IMR-90 (cell line): ENCODE data around the gene GYS1. TPM values are rescaled to one million over a fixed set of nuclear protein-coding genes. Genes with fewer than 3 reads are reported as not detected.

Experiments used
- ATAC-seq: fragments of 200-7000 bp; cut with Tn5 transposase; 2 replicates; pipeline ENCODE4 v1.9.1; 2020; ENCODE audit warnings: low read depth, mild to moderate bottlenecking, moderate library complexity
- BruUV-seq: library from RNA; stranded (reverse); fragments of 400-500 nt; replicated peaks from 2 replicates; lab custom pipeline; 2021; lab: Mats Ljungman, UMichigan
- CTCF ChIA-PET: fragments of 300-600 bp; formaldehyde crosslinking; extraction: SDS; loops from one replicate; lab custom pipeline; 2021; ENCODE audit warnings: antibody characterized with exemption; lab: Yijun Ruan, JAX
- POLR2A ChIA-PET: fragments of 300-600 bp; sonication (Branson Sonifier 250); formaldehyde crosslinking; loops from one replicate; lab custom pipeline; 2022; ENCODE audit warnings: antibody characterized with exemption; ENCODE audit not compliant: unreplicated experiment; lab: Charles Lee
- DNase-seq: peaks from one replicate; pipeline ENCODE4 v3.0.0; 2013
- H2AFZ ChIP-seq: replicated peaks from 2 replicates; pipeline ENCODE3; 2013; ENCODE audit warnings: low read length, mild to moderate bottlenecking; ENCODE audit not compliant: poor library complexity
- H2AK5ac ChIP-seq: 2 replicates; pipeline ENCODE4 v1.6.1; 2013; ENCODE audit warnings: low read depth, low read length, inconsistent platforms
- H2AK9ac ChIP-seq: replicated peaks from 2 replicates; pipeline ENCODE3; 2013; ENCODE audit warnings: mild to moderate bottlenecking, low read depth, low read length, moderate library complexity; ENCODE audit not compliant: poor library complexity
- H2BK120ac ChIP-seq: 2 replicates; pipeline ENCODE4 v1.6.1; 2013; ENCODE audit warnings: low read depth, low read length, inconsistent platforms
- H2BK15ac ChIP-seq: 3 replicates; pipeline ENCODE4 v1.6.1; 2013; ENCODE audit warnings: low read depth, low read length, inconsistent platforms
- H2BK20ac ChIP-seq: 2 replicates; pipeline ENCODE4 v1.6.1; 2013; ENCODE audit warnings: low read depth, mild to moderate bottlenecking, inconsistent platforms, low read length, moderate library complexity
- H2BK5ac ChIP-seq: 2 replicates; pipeline ENCODE4 v1.6.1; 2013; ENCODE audit warnings: mild to moderate bottlenecking, low read depth, low read length, inconsistent platforms; ENCODE audit not compliant: poor library complexity, severe bottlenecking
- H3K14ac ChIP-seq: replicated peaks from 2 replicates; pipeline ENCODE4 v1.6.1; 2013; ENCODE audit warnings: low read depth, low read length, inconsistent platforms
- H3K18ac ChIP-seq: 2 replicates; pipeline ENCODE4 v1.6.1; 2013; ENCODE audit warnings: low read depth, low read length, control low read depth
- H3K23ac ChIP-seq: 2 replicates; pipeline ENCODE4 v1.6.1; 2013; ENCODE audit warnings: low read depth, low read length, inconsistent platforms
- H3K27ac ChIP-seq: 2 replicates; pipeline ENCODE4 v1.5.1; 2013; ENCODE audit warnings: mild to moderate bottlenecking, control low read depth, low read length; ENCODE audit not compliant: insufficient read depth
- H3K27me3 ChIP-seq: 2 replicates; pipeline ENCODE4 v1.6.1; 2013; ENCODE audit warnings: low read length; ENCODE audit not compliant: control insufficient read depth, insufficient read depth
- H3K36me3 ChIP-seq: 2 replicates; pipeline ENCODE4 v1.6.1; 2013; ENCODE audit warnings: low read length, mixed read lengths; ENCODE audit not compliant: control insufficient read depth, insufficient read depth
- H3K4ac ChIP-seq: 2 replicates; pipeline ENCODE4 v1.6.1; 2013; ENCODE audit warnings: low read depth, low read length, inconsistent platforms
- H3K4me1 ChIP-seq: 2 replicates; pipeline ENCODE4 v1.6.1; 2013; ENCODE audit warnings: low read length, mixed read lengths; ENCODE audit not compliant: control insufficient read depth, insufficient read depth
- H3K4me2 ChIP-seq: 2 replicates; pipeline ENCODE4 v1.6.1; 2013; ENCODE audit warnings: low read depth, mild to moderate bottlenecking, control low read depth, low read length, moderate library complexity
- H3K4me3 ChIP-seq: 2 replicates; pipeline ENCODE4 v1.5.1; 2013; ENCODE audit warnings: low read depth, mild to moderate bottlenecking, control low read depth, low read length, moderate library complexity; ENCODE audit not compliant: insufficient read depth
- H3K56ac ChIP-seq: 2 replicates; pipeline ENCODE4 v1.6.1; 2013; ENCODE audit warnings: low read length, inconsistent platforms; ENCODE audit not compliant: insufficient read depth; ENCODE audit errors: extremely low read depth
- H3K79me1 ChIP-seq, 2 experiments: 2 replicates each; pipeline ENCODE4 v1.6.1; 2013; ENCODE audit warnings: low read length in 2 of 2, inconsistent platforms in 1 of 2, low read depth in 1 of 2
- H3K9ac ChIP-seq: 2 replicates; pipeline ENCODE4 v1.6.1; 2013; ENCODE audit warnings: low read depth, low read length, control low read depth
- H3K9me1 ChIP-seq: 2 replicates; pipeline ENCODE4 v1.6.1; 2013; ENCODE audit warnings: low read length, inconsistent platforms; ENCODE audit not compliant: insufficient read depth
- H3K9me3 ChIP-seq: 2 replicates; pipeline ENCODE4 v1.6.1; 2013; ENCODE audit warnings: low read length; ENCODE audit not compliant: control insufficient read depth, insufficient read depth
- H4K20me1 ChIP-seq: 2 replicates; pipeline ENCODE4 v1.6.1; 2013; ENCODE audit warnings: low read length, inconsistent platforms; ENCODE audit not compliant: insufficient read depth
- H4K5ac ChIP-seq: 2 replicates; pipeline ENCODE4 v1.6.1; 2013; ENCODE audit warnings: mild to moderate bottlenecking, low read depth, low read length, control low read depth
- H4K8ac ChIP-seq, 2 experiments: 2 replicates each; pipeline ENCODE4 v1.6.1; 2013; ENCODE audit warnings: low read depth in 2 of 2, low read length in 2 of 2, control low read depth in 1 of 2, inconsistent platforms in 1 of 2
- H4K91ac ChIP-seq: 2 replicates; pipeline ENCODE4 v1.6.1; 2013; ENCODE audit warnings: low read depth, low read length, inconsistent platforms; ENCODE audit not compliant: insufficient read depth
- BHLHE40 ChIP-seq: fragments of 150-350 bp; IDR thresholded peaks from 2 replicates; pipeline ENCODE4 v1.6.1; 2016; ENCODE audit warnings: mild to moderate bottlenecking, low read depth, low read length
- CEBPB ChIP-seq: IDR thresholded peaks from 2 replicates; pipeline ENCODE4 v1.6.1; 2012; ENCODE audit warnings: low read depth, low read length, improper control_type of control experiment
- CHD1 ChIP-seq: IDR thresholded peaks from 2 replicates; pipeline ENCODE4 v1.6.1; 2012; ENCODE audit warnings: low read depth, low read length, improper control_type of control experiment
- CTCF ChIP-seq: conservative IDR thresholded peaks from 2 replicates; pipeline ENCODE4 v1.5.1; 2012; ENCODE audit warnings: mild to moderate bottlenecking, low read depth, low read length, improper control_type of control experiment
- FOS ChIP-seq: fragments of 150-350 bp; IDR thresholded peaks from 2 replicates; pipeline ENCODE4 v1.6.1; 2016; ENCODE audit warnings: low read depth, low read length
- MAFK ChIP-seq: IDR thresholded peaks from 2 replicates; pipeline ENCODE4 v1.6.1; 2012; ENCODE audit warnings: low read depth, low read length, improper control_type of control experiment
- MAZ ChIP-seq: IDR thresholded peaks from 2 replicates; pipeline ENCODE4 v1.6.1; 2012; ENCODE audit warnings: low read depth, mild to moderate bottlenecking, low read length, improper control_type of control experiment, moderate library complexity, borderline replicate concordance
- MXI1 ChIP-seq: IDR thresholded peaks from 2 replicates; pipeline ENCODE4 v1.6.1; 2012; ENCODE audit warnings: low read depth, mild to moderate bottlenecking, low read length, moderate library complexity, borderline replicate concordance
- NFE2L2 ChIP-seq: fragments of 150-350 bp; IDR thresholded peaks from 2 replicates; pipeline ENCODE4 v1.6.1; 2016; ENCODE audit warnings: low read depth, mild to moderate bottlenecking, low read length
- POLR2A ChIP-seq: IDR thresholded peaks from 2 replicates; pipeline ENCODE4 v1.6.1; 2012; ENCODE audit warnings: mild to moderate bottlenecking, low read depth, low read length
- RAD21 ChIP-seq: IDR thresholded peaks from 2 replicates; pipeline ENCODE4 v1.6.1; 2012; ENCODE audit warnings: low read length, improper control_type of control experiment
- RCOR1 ChIP-seq: IDR thresholded peaks from 2 replicates; pipeline ENCODE4 v1.6.1; 2012; ENCODE audit warnings: mild to moderate bottlenecking, low read length, improper control_type of control experiment; ENCODE audit not compliant: insufficient replicate concordance
- RFX5 ChIP-seq: IDR thresholded peaks from 2 replicates; pipeline ENCODE4 v1.8.0; 2012; ENCODE audit warnings: low read depth, mild to moderate bottlenecking, low read length, moderate library complexity
- SMC3 ChIP-seq: fragments of 150-350 bp; IDR thresholded peaks from 2 replicates; pipeline ENCODE4 v1.6.1; 2016; ENCODE audit warnings: low read depth, mild to moderate bottlenecking, antibody characterized with exemption, low read length, moderate library complexity
- USF2 ChIP-seq: fragments of 150-350 bp; IDR thresholded peaks from 2 replicates; pipeline ENCODE4 v1.6.1; 2017; ENCODE audit warnings: mild to moderate bottlenecking, antibody characterized with exemption, low read length, low read depth
- WGBS, 2 experiments: methylation state at CpG; one replicate each; pipeline versions ENCODE4 v1.1.5 to v1.1.7; 2013; ENCODE audit warnings: missing lambda C conversion rate in 2 of 2; ENCODE audit not compliant: insufficient read length in 1 of 2; ENCODE audit errors: extremely low coverage in 2 of 2; 5-methylcytosine and 5-hydroxymethylcytosine counted together
- dilution Hi-C: fragments of 300-500 bp; cut with HindIII; formaldehyde crosslinking; loops from one replicate; pipeline ENCODE4 v1.14.3; 2018; ENCODE audit warnings: low sequenced_read_pairs; ENCODE audit not compliant: unreplicated experiment
- in situ Hi-C: fragments of 300-500 bp; cut with MboI; formaldehyde crosslinking; loops from 3 replicates; pipeline ENCODE4 v1.14.3; 2019; ENCODE audit warnings: low sequenced_read_pairs, inconsistent platforms, mixed read lengths
- intact Hi-C: fragments of 100-400 bp; cut with micrococcal nuclease; formaldehyde crosslinking; loops from 2 replicates; pipeline ENCODE4 v1.10.0; 2022
- polyA plus RNA-seq, 3 experiments: library from polyadenylated mRNA; depleted of rRNA; stranded (reverse); fragments of >200 nt; gene quantifications; 2 replicates each; pipeline ENCODE4 v1.2.3, GENCODE V29; 2012; ENCODE audit warnings: low replicate concordance in 1 of 3
- total RNA-seq: library from RNA; depleted of rRNA; stranded (reverse); fragments of >200 nt; gene quantifications from 2 replicates; pipeline ENCODE4 v1.2.3, GENCODE V29; 2012
- TF ChIP-seq, protein P1 (sequence below): fragments of 150-350 bp; IDR thresholded peaks from 2 replicates; pipeline ENCODE4 v1.6.1; 2016; ENCODE audit warnings: low read depth, mild to moderate bottlenecking, low read length, moderate library complexity, borderline replicate concordance

The GYS1 gene
- total and polyA plus RNA-seq, 2 of the 4 experiments (the other 2 are of a cell fraction): 38.7 to 72.2 TPM

DNA sequence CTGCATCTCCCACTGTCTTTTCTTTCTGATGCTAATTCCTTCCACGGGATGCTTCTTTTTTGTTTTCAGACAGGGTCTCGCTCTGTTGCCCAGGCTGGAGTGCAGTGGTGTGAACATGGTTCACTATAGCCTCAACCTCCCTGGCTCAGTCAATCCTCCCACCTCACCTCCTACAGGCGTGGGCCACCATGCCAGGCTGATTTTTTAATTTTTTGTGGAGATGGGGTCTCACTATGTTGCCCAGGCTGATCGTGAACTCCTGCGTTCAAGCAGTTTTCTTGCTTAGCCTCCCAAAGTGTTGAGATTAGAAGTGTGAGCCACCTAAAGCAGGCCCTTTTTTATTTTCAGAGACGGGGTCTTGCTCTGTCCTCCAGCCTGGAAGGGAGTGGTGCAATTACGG, 4.8 kb downstream of the GYS1 start:
- WGBS, 2 experiments: 100% methylated on average over 1 of the region's 7 CpGs; no CpG with 5 or more reads in 1 of the 2 experiments
- Histone ChIP-seq H3K23ac (no peak overlapping the region), H3K4ac (no peak overlapping the region), H2AK5ac (no peak overlapping the region), H3K9me3 (no peaks in the 10 kb centered on the region), H2BK20ac (no peak overlapping the region), H2BK120ac (no peak overlapping the region), H3K4me2 (no peak overlapping the region), H3K14ac (no peak overlapping the region), H3K4me3 (no peak overlapping the region), H2BK15ac (no peak overlapping the region), H2BK5ac (no peak overlapping the region), H4K5ac (no peak overlapping the region), H3K9me1 (peaks cover 13% of the 10 kb centered on the region), H3K56ac (no peak overlapping the region), H3K18ac (no peak overlapping the region), H3K4me1 (peaks cover 10% of the 10 kb centered on the region), H3K36me3 (peaks cover 47% of the 10 kb centered on the region), H2AK9ac (no peak overlapping the region), H3K79me1 (peaks cover 27 to 75% of the 10 kb centered on the region in 2 experiments), H4K91ac (no peak overlapping the region), H3K9ac (no peak overlapping the region), H4K20me1 (peaks cover 24% of the 10 kb centered on the region), H2AFZ (no peak overlapping the region), H4K8ac (no peak overlapping the region), H3K27me3 (no peaks in the 10 kb centered on the region), H3K27ac (no peak overlapping the region)
- in situ Hi-C loops (no loop called here), dilution Hi-C loops (no loop called here), intact Hi-C loops (no loop called here)
- ChIA-PET POLR2A (no interaction called here), CTCF (no interaction called here)
- no peak for ATAC-seq
- TF ChIP-seq MAFK (no peak), USF2 (no peak), MXI1 (no peak), POLR2A (no peak), NFE2L2 (no peak), RAD21 (no peak), RFX5 (no peak), CTCF (no peak), CEBPB (no peak), BHLHE40 (no peak), FOS (no peak), MAZ (no peak), CHD1 (no peak), SMC3 (no peak), RCOR1 (no peak)
- TF ChIP-seq, protein P1, sequence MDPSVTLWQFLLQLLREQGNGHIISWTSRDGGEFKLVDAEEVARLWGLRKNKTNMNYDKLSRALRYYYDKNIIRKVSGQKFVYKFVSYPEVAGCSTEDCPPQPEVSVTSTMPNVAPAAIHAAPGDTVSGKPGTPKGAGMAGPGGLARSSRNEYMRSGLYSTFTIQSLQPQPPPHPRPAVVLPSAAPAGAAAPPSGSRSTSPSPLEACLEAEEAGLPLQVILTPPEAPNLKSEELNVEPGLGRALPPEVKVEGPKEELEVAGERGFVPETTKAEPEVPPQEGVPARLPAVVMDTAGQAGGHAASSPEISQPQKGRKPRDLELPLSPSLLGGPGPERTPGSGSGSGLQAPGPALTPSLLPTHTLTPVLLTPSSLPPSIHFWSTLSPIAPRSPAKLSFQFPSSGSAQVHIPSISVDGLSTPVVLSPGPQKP: no peak
- BruUV-seq: no TSS peak
- no peak for DNase-seq
